ENCODE measurements around the gene USH1C. TPM values are rescaled to one million over a fixed set of nuclear protein-coding genes. Genes with fewer than 3 reads are reported as not detected.

USH1C gene
- total and polyA plus RNA-seq, 4 donors = 0.09 to 1.3 (median 0.75) TPM

- Histone ChIP-seq H3K27ac (ENCODE audit: low read depth in 1 of 2, low read length in 2 of 2) (no peak overlapping the region), H3K4me3 (ENCODE audit: low read depth in 1 of 3, low read length in 3 of 3) (no peak overlapping the region), H3K9me3 (ENCODE audit: control insufficient read depth in 4 of 4, low read length in 3 of 4) (no peaks in the 10 kb centered on the region), H3K9ac (ENCODE audit: low read depth in 1 of 2, low read length in 2 of 2) (no peak overlapping the region), H3K4me1 (ENCODE audit: control insufficient read depth in 4 of 4, insufficient read depth in 4 of 4, low read length in 3 of 4) (no peaks in the 10 kb centered on the region), H3K36me3 (ENCODE audit: control insufficient read depth in 4 of 4, insufficient read depth in 3 of 4, low read depth in 1 of 4, low read length in 3 of 4) (no peaks in the 10 kb centered on the region), H3K27me3 (ENCODE audit: control insufficient read depth in 4 of 4, insufficient read depth in 4 of 4, low read length in 3 of 4) (no peaks in the 10 kb centered on the region)
- TF ChIP-seq REST (IDR thresholded peaks at IDR 0.05) = no peak
- TF ChIP-seq ZBTB33 (IDR thresholded peaks at IDR 0.05) = no peak
- peak; percentile 99 for TF ChIP-seq CTCF (IDR thresholded peaks at IDR 0.05; ENCODE audit: low read depth, low read length, missing input control)
- TF ChIP-seq RAD21 (IDR thresholded peaks at IDR 0.05) = peak; percentile 97 to 99
- 34% methylated on average over 9 of the region's 9 CpGs for WGBS
- DNase-seq (ENCODE audit: low spot score) = peak; percentile 75
Observed at GRCh38 chr11:17504330-17505107, 39.7 kb downstream of the USH1C start.

GRCh38 chr11:17502630-17503029 lies 41.6 kb downstream of the USH1C start:
- Histone ChIP-seq H3K9ac (ENCODE audit: low read depth in 1 of 2, low read length in 2 of 2) (no peak overlapping the region), H3K9me3 (ENCODE audit: control insufficient read depth in 4 of 4, low read length in 3 of 4) (no peaks in the 10 kb centered on the region), H3K27ac (ENCODE audit: low read depth in 1 of 2, low read length in 2 of 2) (no peak overlapping the region), H3K36me3 (ENCODE audit: control insufficient read depth in 4 of 4, insufficient read depth in 3 of 4, low read depth in 1 of 4, low read length in 3 of 4) (no peaks in the 10 kb centered on the region), H3K4me1 (ENCODE audit: control insufficient read depth in 4 of 4, insufficient read depth in 4 of 4, low read length in 3 of 4) (no peaks in the 10 kb centered on the region), H3K4me3 (ENCODE audit: low read depth in 1 of 3, low read length in 3 of 3) (no peak overlapping the region), H3K27me3 (ENCODE audit: control insufficient read depth in 4 of 4, insufficient read depth in 4 of 4, low read length in 3 of 4) (no peaks in the 10 kb centered on the region)
- WGBS = 84% methylated on average over 4 of the region's 4 CpGs
- DNase-seq (ENCODE audit: low spot score) = no peak
- TF ChIP-seq FOXA2 (IDR thresholded peaks at IDR 0.05) (no peak), HNF4A (conservative IDR thresholded peaks at IDR 0.05) (no peak), REST (IDR thresholded peaks at IDR 0.05) (no peak), CTCF (IDR thresholded peaks at IDR 0.05; ENCODE audit: low read depth, low read length, missing input control) (no peak), ZBTB33 (IDR thresholded peaks at IDR 0.05) (no peak)
